Measurements from ENCODE around the gene RIC8A. TPM values are rescaled to one million over a fixed set of nuclear protein-coding genes. Genes with fewer than 3 reads are reported as not detected.

RIC8A gene
- polyA plus RNA-seq, 4 donors: 57.8 to 64.3 (median 60.9) TPM

DNA sequence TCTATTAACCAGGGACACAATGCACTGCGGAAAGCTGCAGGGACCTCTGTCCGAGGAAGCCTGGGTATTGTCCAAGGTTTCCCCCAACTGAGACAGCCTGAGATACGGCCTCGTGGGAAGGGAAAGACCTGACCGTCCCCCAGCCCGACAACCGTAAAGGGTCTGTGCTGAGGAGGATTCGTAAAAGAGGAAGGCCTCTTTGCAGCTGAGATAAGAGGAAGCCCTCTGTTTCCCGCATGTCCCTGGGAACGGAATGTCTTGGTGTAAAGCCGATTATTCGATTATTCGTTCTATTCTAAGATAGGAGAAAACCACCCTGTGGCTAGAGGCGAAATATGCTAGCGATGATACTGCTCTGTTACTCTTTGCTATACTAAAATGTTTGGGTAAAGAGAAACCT lies 5.5 kb upstream of the RIC8A start:
- FAIRE-seq (no peak), DNase-seq (no peak)
- Histone ChIP-seq H3K9me3 (ENCODE audit: control insufficient read depth in 2 of 2, insufficient read depth in 1 of 2, low read depth in 1 of 2, low read length in 1 of 2) (peaks cover 0 to 3% of the 10 kb centered on the region in 2 donors), H3K27ac (ENCODE audit: low read depth in 1 of 3, low read length in 2 of 3) (no peak overlapping the region), H3K4me3 (ENCODE audit: low read depth in 1 of 3, low read length in 3 of 3) (no peak overlapping the region), H3K36me3 (ENCODE audit: control insufficient read depth in 3 of 3, insufficient read depth in 2 of 3, low read depth in 1 of 3, low read length in 3 of 3) (peaks cover 0 to 61% (median 5%) of the 10 kb centered on the region in 3 donors), H3K27me3 (ENCODE audit: control insufficient read depth in 3 of 3, insufficient read depth in 3 of 3, low read length in 3 of 3) (no peaks in the 10 kb centered on the region), H3K4me1 (ENCODE audit: control insufficient read depth in 3 of 3, insufficient read depth in 2 of 3, low read depth in 1 of 3, low read length in 2 of 3) (peaks cover 2 to 12% (median 5%) of the 10 kb centered on the region in 3 donors)
- WGBS, 3 donors: 75 to 81% (median 77%) methylated on average over 15 of the region's 15 CpGs

DNA sequence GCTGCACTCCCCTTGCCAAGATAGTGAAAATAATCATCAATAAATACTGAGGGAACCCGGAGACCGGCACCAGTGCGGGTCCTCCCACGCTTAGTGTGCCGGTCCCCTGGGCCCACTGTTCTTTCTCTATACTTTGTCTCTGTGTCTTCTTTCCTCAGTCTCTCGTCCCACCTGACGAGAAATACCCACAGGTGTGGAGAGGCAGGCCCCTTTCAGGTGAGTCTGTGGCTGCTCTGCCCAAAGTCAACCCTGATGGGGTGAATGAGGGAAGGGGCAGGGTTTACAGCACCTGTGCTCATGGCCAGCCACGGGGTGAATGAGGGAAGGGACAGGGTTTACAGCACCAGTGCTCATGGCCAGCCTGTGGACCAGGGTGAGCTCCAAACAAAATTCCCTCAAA lies 5.0 kb upstream of the RIC8A start:
- WGBS, 3 donors: 77 to 85% (median 81%) methylated on average over 8 of the region's 8 CpGs
- DNase-seq (no peak), FAIRE-seq (no peak)
- H3K27me3 ChIP-seq (ENCODE audit: control insufficient read depth in 3 of 3, insufficient read depth in 3 of 3, low read length in 3 of 3): no peaks in the 10 kb centered on the region
- peaks cover 0 to 61% (median 5%) of the 10 kb centered on the region in 3 donors for H3K36me3 ChIP-seq (ENCODE audit: control insufficient read depth in 3 of 3, insufficient read depth in 2 of 3, low read depth in 1 of 3, low read length in 3 of 3)
- no peak overlapping the region for H3K4me3 ChIP-seq (ENCODE audit: low read depth in 1 of 3, low read length in 3 of 3)
- peak overlapping the region in 1 of 3 donors; percentile 60 for H3K27ac ChIP-seq (ENCODE audit: low read depth in 1 of 3, low read length in 2 of 3)
- peaks cover 2 to 12% (median 5%) of the 10 kb centered on the region in 3 donors for H3K4me1 ChIP-seq (ENCODE audit: control insufficient read depth in 3 of 3, insufficient read depth in 2 of 3, low read depth in 1 of 3, low read length in 2 of 3)
- H3K9me3 ChIP-seq (ENCODE audit: control insufficient read depth in 2 of 2, insufficient read depth in 1 of 2, low read depth in 1 of 2, low read length in 1 of 2): peaks cover 0 to 3% of the 10 kb centered on the region in 2 donors

DNA sequence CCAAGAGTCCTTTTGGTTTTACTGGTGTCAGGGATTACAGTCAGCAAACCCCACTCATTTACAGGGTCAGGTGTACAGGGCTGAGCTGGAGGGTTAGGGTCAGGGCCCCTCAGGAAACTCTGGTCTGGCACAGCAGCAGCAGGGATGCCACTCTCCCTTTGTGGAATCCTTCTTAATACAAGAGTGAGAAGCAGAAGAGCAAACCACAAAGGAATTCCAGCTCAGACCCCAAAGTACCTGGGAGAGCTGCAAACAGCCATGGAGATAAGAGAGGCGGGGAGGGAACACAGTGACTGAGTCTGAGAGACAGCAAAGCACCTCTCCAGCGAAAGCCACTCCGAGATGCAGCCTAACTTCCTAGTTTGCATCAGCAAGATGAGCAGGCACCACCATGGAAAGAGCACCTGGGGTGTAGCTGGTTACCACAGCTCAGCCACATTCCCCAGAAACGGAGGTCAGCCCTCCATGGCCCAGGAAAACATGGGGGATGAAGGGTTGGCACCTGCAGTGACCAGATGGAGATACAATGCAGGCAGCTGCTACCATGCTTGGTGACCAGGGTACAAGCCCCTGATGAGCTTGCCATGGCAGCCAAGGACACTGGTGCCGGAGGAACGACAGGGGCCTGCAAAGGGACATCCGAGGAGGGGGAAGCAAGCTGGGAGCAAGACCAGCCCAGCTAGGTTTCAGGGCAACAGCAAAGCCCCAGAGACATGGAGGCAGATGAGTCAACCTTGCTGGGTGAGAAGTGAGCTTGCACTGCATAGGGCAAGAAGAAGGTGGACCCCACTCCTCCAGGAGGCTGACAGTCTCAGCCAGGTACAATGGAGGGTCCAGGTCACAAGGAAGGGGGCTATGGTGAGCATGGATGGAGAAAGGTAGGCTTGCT lies 4.2 kb upstream of the RIC8A start:
- H3K9me3 ChIP-seq (ENCODE audit: control insufficient read depth in 2 of 2, insufficient read depth in 1 of 2, low read depth in 1 of 2, low read length in 1 of 2): peaks cover 0 to 3% of the 10 kb centered on the region in 2 donors
- DNase-seq (no peak), FAIRE-seq (no peak)
- H3K27ac ChIP-seq (ENCODE audit: low read depth in 1 of 3, low read length in 2 of 3): no peak overlapping the region
- no peak overlapping the region for H3K4me3 ChIP-seq (ENCODE audit: low read depth in 1 of 3, low read length in 3 of 3)
- no peaks in the 10 kb centered on the region for H3K27me3 ChIP-seq (ENCODE audit: control insufficient read depth in 3 of 3, insufficient read depth in 3 of 3, low read length in 3 of 3)
- peaks cover 2 to 12% (median 5%) of the 10 kb centered on the region in 3 donors for H3K4me1 ChIP-seq (ENCODE audit: control insufficient read depth in 3 of 3, insufficient read depth in 2 of 3, low read depth in 1 of 3, low read length in 2 of 3)
- peaks cover 0 to 61% (median 5%) of the 10 kb centered on the region in 3 donors for H3K36me3 ChIP-seq (ENCODE audit: control insufficient read depth in 3 of 3, insufficient read depth in 2 of 3, low read depth in 1 of 3, low read length in 3 of 3)
- WGBS, 3 donors: 85 to 87% (median 86%) methylated on average over 7 of the region's 7 CpGs

DNA sequence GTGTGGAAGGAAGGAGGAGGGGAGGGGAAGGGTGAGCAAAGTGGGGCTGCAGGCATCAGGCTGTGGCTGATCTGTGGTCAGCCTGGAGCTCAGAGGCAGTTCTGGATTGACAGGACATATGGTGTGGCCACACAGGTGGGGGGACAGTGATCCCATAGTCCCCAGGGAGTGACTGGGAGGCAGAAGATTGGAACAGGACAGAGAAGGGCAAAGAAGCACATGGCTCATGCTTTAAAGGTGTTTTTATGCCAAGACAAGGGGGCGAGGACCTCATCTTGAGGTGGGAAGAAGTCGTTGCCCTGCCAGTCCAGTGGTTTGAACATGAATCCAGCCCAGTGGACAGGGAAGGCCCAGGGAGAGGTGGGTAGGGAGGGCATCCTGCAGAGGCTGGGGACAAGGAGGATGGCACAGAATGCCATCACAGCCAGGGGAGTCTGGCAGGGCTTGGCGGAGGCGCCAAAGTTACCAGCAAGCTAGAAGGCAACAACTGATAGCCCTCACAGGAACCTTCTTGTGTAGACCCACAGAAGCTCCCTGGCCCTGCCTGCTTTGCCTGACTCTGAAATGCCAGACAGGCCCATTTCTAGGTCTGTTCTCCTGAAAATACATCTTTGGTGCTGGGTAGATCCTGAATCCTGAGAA lies 3.4 kb upstream of the RIC8A start:
- H3K9me3 ChIP-seq (ENCODE audit: control insufficient read depth in 2 of 2, insufficient read depth in 1 of 2, low read depth in 1 of 2, low read length in 1 of 2): peaks cover 0 to 3% of the 10 kb centered on the region in 2 donors
- no peak for DNase-seq
- FAIRE-seq: no peak

DNA sequence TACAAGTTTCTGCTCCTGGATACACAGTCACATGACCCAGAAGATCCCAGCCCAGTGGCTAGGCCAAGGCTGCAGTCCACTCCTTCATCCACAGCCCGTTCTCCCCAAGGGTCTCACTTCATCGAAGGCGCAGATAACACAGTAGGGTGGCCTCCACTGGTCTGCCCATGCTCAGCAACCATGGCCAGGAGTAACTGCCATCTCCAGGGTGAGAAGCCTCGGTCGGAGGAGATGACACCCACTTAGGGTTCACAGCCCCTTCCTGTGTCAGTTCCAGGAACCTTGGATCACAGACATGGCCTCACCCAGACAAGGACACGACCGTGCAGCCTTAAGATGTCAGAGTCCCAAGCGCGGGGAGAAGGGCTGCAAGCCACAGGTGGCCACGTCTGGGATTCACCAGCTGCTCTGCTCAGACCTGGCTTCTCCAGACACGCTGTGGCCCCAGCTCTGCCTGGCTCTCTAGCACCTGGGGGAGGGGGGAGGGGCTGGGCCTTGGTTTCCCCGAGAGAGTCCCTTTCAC lies 2.9 kb upstream of the RIC8A start:
- no peak for FAIRE-seq
- Histone ChIP-seq H3K4me3 (ENCODE audit: low read depth in 1 of 3, low read length in 3 of 3) (no peak overlapping the region), H3K27me3 (ENCODE audit: control insufficient read depth in 3 of 3, insufficient read depth in 3 of 3, low read length in 3 of 3) (no peaks in the 10 kb centered on the region), H3K4me1 (ENCODE audit: control insufficient read depth in 3 of 3, insufficient read depth in 2 of 3, low read depth in 1 of 3, low read length in 2 of 3) (peaks cover 2 to 17% (median 8%) of the 10 kb centered on the region in 3 donors), H3K36me3 (ENCODE audit: control insufficient read depth in 3 of 3, insufficient read depth in 2 of 3, low read depth in 1 of 3, low read length in 3 of 3) (peaks cover 0 to 64% (median 5%) of the 10 kb centered on the region in 3 donors), H3K27ac (ENCODE audit: low read depth in 1 of 3, low read length in 2 of 3) (no peak overlapping the region), H3K9me3 (ENCODE audit: control insufficient read depth in 2 of 2, insufficient read depth in 1 of 2, low read depth in 1 of 2, low read length in 1 of 2) (peaks cover 0 to 3% of the 10 kb centered on the region in 2 donors)
- DNase-seq: no peak
- 79 to 87% (median 86%) methylated on average over 12 of the region's 12 CpGs for WGBS, 3 donors

More for the DNA sequence above, 3.4 kb upstream of the RIC8A start:
- 88 to 94% (median 91%) methylated on average over 4 of the region's 4 CpGs for WGBS, 3 donors
- H3K4me3 ChIP-seq (ENCODE audit: low read depth in 1 of 3, low read length in 3 of 3): no peak overlapping the region
- H3K4me1 ChIP-seq (ENCODE audit: control insufficient read depth in 3 of 3, insufficient read depth in 2 of 3, low read depth in 1 of 3, low read length in 2 of 3): peaks cover 2 to 12% (median 5%) of the 10 kb centered on the region in 3 donors
- H3K27ac ChIP-seq (ENCODE audit: low read depth in 1 of 3, low read length in 2 of 3): no peak overlapping the region
- H3K36me3 ChIP-seq (ENCODE audit: control insufficient read depth in 3 of 3, insufficient read depth in 2 of 3, low read depth in 1 of 3, low read length in 3 of 3): peaks cover 0 to 61% (median 5%) of the 10 kb centered on the region in 3 donors
- no peaks in the 10 kb centered on the region for H3K27me3 ChIP-seq (ENCODE audit: control insufficient read depth in 3 of 3, insufficient read depth in 3 of 3, low read length in 3 of 3)

DNA sequence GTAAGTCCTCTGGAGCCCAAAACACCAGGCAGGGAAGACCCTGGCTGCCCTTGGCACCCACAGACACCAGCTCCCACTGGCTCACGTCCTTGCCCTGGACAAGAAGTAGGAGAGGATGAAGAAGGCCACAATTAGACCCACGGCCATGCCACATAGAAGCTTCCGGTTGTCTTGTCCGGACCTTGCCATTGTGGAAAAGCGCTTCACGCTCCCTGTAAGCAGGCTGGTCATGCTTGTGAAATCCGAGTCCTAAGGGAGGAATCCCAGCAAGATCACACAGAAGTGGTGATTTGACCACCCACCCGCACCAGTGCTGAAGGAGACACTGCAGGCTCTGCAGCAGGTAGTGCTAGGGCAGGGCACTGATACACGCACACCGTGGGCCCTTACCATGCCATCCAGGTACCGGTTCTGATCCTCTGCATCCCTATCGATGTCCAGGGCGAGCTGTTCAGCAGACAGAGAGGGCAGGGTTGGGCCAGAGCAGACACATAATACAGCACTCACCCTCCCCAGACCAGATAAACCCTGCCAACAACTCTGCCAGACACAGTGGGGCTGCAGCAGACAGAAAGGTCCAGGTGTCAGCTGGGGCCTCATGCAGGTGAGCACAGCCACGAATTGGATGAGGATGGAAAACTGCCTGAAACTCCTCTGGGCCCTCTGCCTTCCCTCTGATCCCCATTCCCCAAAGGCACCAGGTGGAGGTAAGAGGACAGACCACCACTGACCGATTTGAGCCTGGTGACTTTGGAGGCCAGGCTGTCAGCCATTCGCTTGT lies 2.1 kb upstream of the RIC8A start:
- DNase-seq: no peak
- WGBS, 3 donors: 84 to 91% (median 85%) methylated on average over 16 of the region's 16 CpGs
- H3K27me3 ChIP-seq (ENCODE audit: control insufficient read depth in 3 of 3, insufficient read depth in 3 of 3, low read length in 3 of 3): no peaks in the 10 kb centered on the region
- FAIRE-seq: no peak
- H3K27ac ChIP-seq (ENCODE audit: low read depth in 1 of 3, low read length in 2 of 3): no peak overlapping the region
- H3K4me1 ChIP-seq (ENCODE audit: control insufficient read depth in 3 of 3, insufficient read depth in 2 of 3, low read depth in 1 of 3, low read length in 2 of 3): peaks cover 2 to 25% (median 9%) of the 10 kb centered on the region in 3 donors
- H3K4me3 ChIP-seq (ENCODE audit: low read depth in 1 of 3, low read length in 3 of 3): peak overlapping the region in 1 of 3 donors; percentile 97
- peaks cover 0 to under 1% of the 10 kb centered on the region in 2 donors for H3K9me3 ChIP-seq (ENCODE audit: control insufficient read depth in 2 of 2, insufficient read depth in 1 of 2, low read depth in 1 of 2, low read length in 1 of 2)
- peaks cover 0 to 64% (median 5%) of the 10 kb centered on the region in 3 donors for H3K36me3 ChIP-seq (ENCODE audit: control insufficient read depth in 3 of 3, insufficient read depth in 2 of 3, low read depth in 1 of 3, low read length in 3 of 3)

DNA sequence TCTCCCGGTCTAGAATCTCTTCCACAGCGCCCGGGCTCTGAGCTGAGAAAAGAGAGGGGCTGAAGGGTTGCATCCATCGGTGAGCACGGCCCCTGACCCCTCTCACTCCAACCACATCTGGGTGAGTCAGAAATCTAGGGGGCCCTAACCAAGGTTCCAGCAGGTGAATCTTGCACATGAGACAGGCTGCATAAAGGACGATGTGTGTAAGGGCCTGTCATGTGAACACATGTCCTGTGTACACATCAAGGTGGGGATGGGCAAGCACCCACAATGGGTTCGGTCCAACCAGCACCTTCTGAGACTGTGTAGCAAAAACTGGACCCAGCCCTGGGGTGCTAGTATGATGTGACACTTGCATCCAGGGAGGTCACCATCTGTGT lies 1.5 kb upstream of the RIC8A start:
- 61 to 77% (median 69%) methylated on average over 7 of the region's 7 CpGs for WGBS, 3 donors
- H3K4me1 ChIP-seq (ENCODE audit: control insufficient read depth in 3 of 3, insufficient read depth in 2 of 3, low read depth in 1 of 3, low read length in 2 of 3): peaks cover 4 to 28% (median 9%) of the 10 kb centered on the region in 3 donors
- H3K36me3 ChIP-seq (ENCODE audit: control insufficient read depth in 3 of 3, insufficient read depth in 2 of 3, low read depth in 1 of 3, low read length in 3 of 3): peaks cover 0 to 64% (median 5%) of the 10 kb centered on the region in 3 donors
- FAIRE-seq (no peak), DNase-seq (no peak)
- H3K27me3 ChIP-seq (ENCODE audit: control insufficient read depth in 3 of 3, insufficient read depth in 3 of 3, low read length in 3 of 3): no peaks in the 10 kb centered on the region
- H3K9me3 ChIP-seq (ENCODE audit: control insufficient read depth in 2 of 2, insufficient read depth in 1 of 2, low read depth in 1 of 2, low read length in 1 of 2): no peaks in the 10 kb centered on the region
- peak overlapping the region; percentile 90 to 97 (median 95) for H3K4me3 ChIP-seq (ENCODE audit: low read depth in 1 of 3, low read length in 3 of 3)
- peak overlapping the region in 2 of 3 donors; percentile 98 to 100 for H3K27ac ChIP-seq (ENCODE audit: low read depth in 1 of 3, low read length in 2 of 3)
